HEK293T (cell line): ENCODE data around the gene CAMK1D.

Experiments
- CTCF ChIA-PET: fragments of 350-600 bp; formaldehyde crosslinking; extraction: SDS; loops from one replicate; lab custom pipeline; 2021; ENCODE audit warnings: antibody characterized with exemption, inconsistent platforms; lab: Yijun Ruan, JAX
- POLR2A ChIA-PET: fragments of 350-600 bp; formaldehyde crosslinking; extraction: SDS; loops from one replicate; lab custom pipeline; 2020; ENCODE audit warnings: antibody characterized with exemption, inconsistent platforms; lab: Yijun Ruan, JAX
- DNase-seq: peaks from one replicate; pipeline ENCODE4 v3.0.0; 2012; ENCODE audit warnings: mixed read lengths; ENCODE audit errors: extremely low spot score
- ARNT ChIP-seq: fragments of 450-650 bp; IDR thresholded peaks from 2 replicates; pipeline ENCODE4 v1.6.1; 2017; ENCODE audit warnings: mild to moderate bottlenecking
- BHLHE40 ChIP-seq: fragments of 450-650 bp; IDR thresholded peaks from 2 replicates; pipeline ENCODE4 v1.6.1; 2016; ENCODE audit warnings: mild to moderate bottlenecking, moderate library complexity, borderline replicate concordance
- CTBP1 ChIP-seq: fragments of 450-650 bp; IDR thresholded peaks from 2 replicates; pipeline ENCODE4 v1.6.1; 2016; ENCODE audit warnings: borderline replicate concordance
- ELF4 ChIP-seq: fragments of 450-650 bp; IDR thresholded peaks from 2 replicates; pipeline ENCODE4 v1.6.1; 2017; ENCODE audit warnings: antibody characterized with exemption
- FOXA1 ChIP-seq: fragments of 450-650 bp; IDR thresholded peaks from 2 replicates; pipeline ENCODE4 v1.6.1; 2016; ENCODE audit warnings: mild to moderate bottlenecking
- FOXK2 ChIP-seq: fragments of 450-650 bp; IDR thresholded peaks from 2 replicates; pipeline ENCODE4 v1.6.1; 2016; ENCODE audit warnings: mild to moderate bottlenecking
- FOXM1 ChIP-seq: fragments of 450-650 bp; IDR thresholded peaks from 2 replicates; pipeline ENCODE4 v1.6.1; 2017; ENCODE audit warnings: mild to moderate bottlenecking, borderline replicate concordance
- HDGF ChIP-seq: fragments of 450-650 bp; IDR thresholded peaks from 2 replicates; pipeline ENCODE4 v1.6.1; 2017; ENCODE audit warnings: antibody characterized with exemption, borderline replicate concordance
- L3MBTL2 ChIP-seq: fragments of 450-650 bp; conservative IDR thresholded peaks from 2 replicates; pipeline ENCODE4 v1.6.1; 2016; ENCODE audit warnings: mild to moderate bottlenecking
- LEF1 ChIP-seq: fragments of 450-650 bp; IDR thresholded peaks from 2 replicates; pipeline ENCODE4 v1.6.1; 2017; ENCODE audit warnings: mild to moderate bottlenecking, borderline replicate concordance
- NFRKB ChIP-seq: fragments of 450-650 bp; IDR thresholded peaks from 2 replicates; pipeline ENCODE4 v1.6.1; 2016; ENCODE audit warnings: mild to moderate bottlenecking, moderate library complexity
- SP1 ChIP-seq: fragments of 450-650 bp; IDR thresholded peaks from 2 replicates; pipeline ENCODE4 v1.6.1; 2017
- SUZ12 ChIP-seq: fragments of 450-650 bp; IDR thresholded peaks from 2 replicates; pipeline ENCODE4 v1.6.1; 2016; ENCODE audit warnings: mild to moderate bottlenecking
- TARDBP ChIP-seq: fragments of 450-650 bp; IDR thresholded peaks from 2 replicates; pipeline ENCODE4 v1.6.1; 2016
- ZNF384 ChIP-seq: fragments of 450-650 bp; IDR thresholded peaks from 2 replicates; pipeline ENCODE4 v1.6.1; 2016
- TF ChIP-seq, protein P1 (sequence below): fragments of 450-650 bp; IDR thresholded peaks from 2 replicates; pipeline ENCODE4 v1.6.1; 2016

Gene CAMK1D

DNA sequence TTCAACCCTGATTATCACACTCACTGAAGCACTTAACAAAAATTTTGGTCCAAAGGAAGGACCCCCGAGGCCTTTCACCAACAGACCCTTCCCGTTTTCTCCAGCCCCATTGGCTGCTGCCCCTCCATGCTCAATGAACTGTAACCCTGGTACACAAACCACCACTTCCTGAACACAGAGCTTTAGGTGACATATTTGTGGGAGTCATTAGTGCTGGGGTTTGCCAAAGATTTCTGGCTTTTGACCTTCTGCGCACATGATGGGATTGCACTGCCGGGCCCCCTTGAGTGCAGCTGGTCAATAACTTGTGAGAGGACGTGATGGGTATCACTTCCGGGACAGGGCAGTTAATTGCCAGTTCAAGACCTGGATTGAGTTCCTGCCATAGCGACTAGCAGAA lies 9.0 kb upstream of the CAMK1D start:
- ChIA-PET POLR2A (no interaction called here), CTCF (no interaction called here)
- TF ChIP-seq BHLHE40 (no peak), HDGF (no peak), TARDBP (no peak), LEF1 (no peak), FOXM1 (no peak), NFRKB (no peak), ZNF384 (no peak), FOXK2 (no peak), CTBP1 (no peak), L3MBTL2 (no peak), ARNT (no peak), SP1 (no peak), ELF4 (no peak), FOXA1 (no peak), SUZ12 (no peak)
- TF ChIP-seq, protein P1, sequence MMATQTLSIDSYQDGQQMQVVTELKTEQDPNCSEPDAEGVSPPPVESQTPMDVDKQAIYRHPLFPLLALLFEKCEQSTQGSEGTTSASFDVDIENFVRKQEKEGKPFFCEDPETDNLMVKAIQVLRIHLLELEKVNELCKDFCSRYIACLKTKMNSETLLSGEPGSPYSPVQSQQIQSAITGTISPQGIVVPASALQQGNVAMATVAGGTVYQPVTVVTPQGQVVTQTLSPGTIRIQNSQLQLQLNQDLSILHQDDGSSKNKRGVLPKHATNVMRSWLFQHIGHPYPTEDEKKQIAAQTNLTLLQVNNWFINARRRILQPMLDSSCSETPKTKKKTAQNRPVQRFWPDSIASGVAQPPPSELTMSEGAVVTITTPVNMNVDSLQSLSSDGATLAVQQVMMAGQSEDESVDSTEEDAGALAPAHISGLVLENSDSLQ, result no peak
- no peak for DNase-seq

GRCh38 chr10:12340937-12341336 lies 8.4 kb upstream of the CAMK1D start:
- ChIA-PET POLR2A (no interaction called here), CTCF (no interaction called here)
- TF ChIP-seq ELF4 (no peak), HDGF (no peak), FOXK2 (no peak), TARDBP (no peak), SUZ12 (no peak), ZNF384 (no peak), L3MBTL2 (no peak)
- TF ChIP-seq, protein P1, result no peak
- no peak for DNase-seq

DNA sequence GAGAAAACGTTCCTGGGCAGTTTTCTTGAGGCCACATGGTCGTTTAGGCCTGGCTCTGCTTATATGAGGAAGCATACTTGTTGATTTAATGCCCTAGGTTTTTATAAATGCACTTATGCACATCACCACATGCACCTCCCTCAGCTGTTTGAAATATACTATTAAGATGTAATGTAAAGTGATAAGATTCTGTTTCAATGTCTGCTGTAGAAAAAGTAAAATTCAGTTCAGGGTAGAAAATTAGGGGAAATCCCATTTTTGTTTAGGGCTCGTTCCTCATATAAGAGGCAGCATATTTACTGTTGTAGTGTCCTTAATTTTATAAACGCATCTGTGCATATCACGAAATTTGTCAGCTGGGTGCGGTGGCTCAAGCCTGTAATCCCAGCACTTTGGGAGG lies 7.8 kb upstream of the CAMK1D start:
- TF ChIP-seq FOXK2 (no peak), L3MBTL2 (no peak), FOXM1 (no peak), FOXA1 (no peak), CTBP1 (no peak), ELF4 (no peak), ZNF384 (no peak)
- TF ChIP-seq, protein P1, result no peak
- ChIA-PET CTCF (no interaction called here), POLR2A (no interaction called here)
- no peak for DNase-seq

- TF ChIP-seq NFRKB (no peak), SP1 (no peak), BHLHE40 (no peak), ZNF384 (peak; percentile 79), FOXA1 (no peak)
- TF ChIP-seq, protein P1, result no peak
- CTCF ChIA-PET, result no interaction called here
- DNase-seq, result no peak
- POLR2A ChIA-PET, result no interaction called here
Measured at GRCh38 chr10:12344375-12345110, 4.8 kb upstream of the CAMK1D start.

DNA sequence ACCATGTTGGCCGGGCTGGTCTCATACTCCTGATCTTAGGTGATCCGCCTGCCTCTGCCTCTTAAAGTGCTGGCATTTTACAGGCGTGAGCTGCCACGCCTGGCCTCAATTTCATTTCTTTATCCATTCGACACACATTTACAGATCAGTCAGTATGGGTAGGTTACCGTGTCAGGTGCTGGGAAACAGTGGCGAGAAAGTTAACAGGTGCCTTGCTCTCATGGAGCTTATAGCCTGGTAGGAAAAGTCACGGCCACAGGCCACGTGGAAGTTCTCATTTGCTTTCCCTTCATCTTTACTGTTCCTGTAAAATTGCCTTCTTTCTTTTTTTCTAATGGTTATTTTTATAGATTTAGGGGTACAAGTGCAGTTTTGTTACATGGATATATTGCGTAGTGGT lies 2.6 kb upstream of the CAMK1D start:
- DNase-seq, result no peak
- TF ChIP-seq FOXA1, result no peak
- TF ChIP-seq FOXK2, result no peak
- TF ChIP-seq LEF1, result no peak
- TF ChIP-seq L3MBTL2, result no peak
- TF ChIP-seq BHLHE40, result no peak
- no peak for TF ChIP-seq FOXM1
- no peak for TF ChIP-seq CTBP1
- POLR2A ChIA-PET, result no interaction called here
- CTCF ChIA-PET, result interaction anchor here (1.6 kb wide), 1 partner anchor 13 kb away, joined by 5 read pairs; no protein-coding TSS in a partner anchor

GRCh38 chr10:12348294-12348869 lies 965 bp upstream of the CAMK1D start:
- CTCF ChIA-PET, result interaction anchor here (1.0 kb wide), 1 partner anchor 11 kb away, joined by 3 read pairs; no protein-coding TSS in a partner anchor
- TF ChIP-seq BHLHE40 (no peak), HDGF (no peak), FOXK2 (no peak), NFRKB (no peak), FOXM1 (no peak), SP1 (no peak), SUZ12 (no peak), ZNF384 (no peak)
- POLR2A ChIA-PET, result interaction anchor here (0.7 kb wide), 1 partner anchor 30 kb away, joined by 3 read pairs; no protein-coding TSS in a partner anchor
- no peak for DNase-seq
